CD4-positive, alpha-beta T cell treated with Interleukin-2 at 100 ng/mL for 4 hours (primary cell): ENCODE data around the gene IRF5.

Source experiments
- DNase-seq: peaks from one replicate; pipeline ENCODE4 v3.0.0-alpha.2; 2020; ENCODE audit warnings: low spot score

The IRF5 gene

GRCh38 chr7:128937647-128938543 lies at the start of gene IRF5:
Gene IRF5, plus strand, starts transcription at chr7:128937927. Its CDS starts 4,155 bp downstream, at chr7:128942082.
- DNase-seq, result no peak

- no peak for DNase-seq
Measured at GRCh38 chr7:128888039-128888755, 49.5 kb upstream of the IRF5 start.

- no peak for DNase-seq
Measured at GRCh38 chr7:128888756-128889095, 49.0 kb upstream of the IRF5 start.

- no peak for DNase-seq
Measured at GRCh38 chr7:128889121-128889520, 48.6 kb upstream of the IRF5 start.

GRCh38 chr7:128890306-128891109 lies 47.2 kb upstream of the IRF5 start:
- DNase-seq, result no peak

GRCh38 chr7:128891110-128891941 lies 46.4 kb upstream of the IRF5 start:
- DNase-seq, result no peak

- no peak for DNase-seq
Measured at GRCh38 chr7:128891942-128892269, 45.8 kb upstream of the IRF5 start.

GRCh38 chr7:128892521-128893250 lies 45.0 kb upstream of the IRF5 start:
- no peak for DNase-seq

- no peak for DNase-seq
Measured at GRCh38 chr7:128893251-128894100, 44.3 kb upstream of the IRF5 start.

GRCh38 chr7:128894101-128894440 lies 43.7 kb upstream of the IRF5 start:
- DNase-seq, result no peak

GRCh38 chr7:128895320-128895719 lies 42.4 kb upstream of the IRF5 start:
- DNase-seq, result no peak

GRCh38 chr7:128899392-128899791 lies 38.3 kb upstream of the IRF5 start:
- no peak for DNase-seq

- no peak for DNase-seq
Measured at GRCh38 chr7:128900237-128900636, 37.5 kb upstream of the IRF5 start.

GRCh38 chr7:128902761-128903585 lies 34.8 kb upstream of the IRF5 start:
- DNase-seq, result no peak

- DNase-seq, result no peak
Measured at GRCh38 chr7:128903621-128904361, 33.9 kb upstream of the IRF5 start.

- peak; percentile 72 for DNase-seq
Measured at GRCh38 chr7:128904381-128905197, 33.1 kb upstream of the IRF5 start.

- DNase-seq, result no peak
Measured at GRCh38 chr7:128906001-128906765, 31.5 kb upstream of the IRF5 start.
